Raji (cell line): Measurements from ENCODE around the gene CLCN4.

Experiments used
- POLR2A ChIP-seq: IDR thresholded peaks from 2 replicates; pipeline ENCODE4 v1.6.1; 2011; ENCODE audit warnings: low read depth, low read length, control low read depth; ENCODE audit not compliant: insufficient read depth

The CLCN4 gene

DNA sequence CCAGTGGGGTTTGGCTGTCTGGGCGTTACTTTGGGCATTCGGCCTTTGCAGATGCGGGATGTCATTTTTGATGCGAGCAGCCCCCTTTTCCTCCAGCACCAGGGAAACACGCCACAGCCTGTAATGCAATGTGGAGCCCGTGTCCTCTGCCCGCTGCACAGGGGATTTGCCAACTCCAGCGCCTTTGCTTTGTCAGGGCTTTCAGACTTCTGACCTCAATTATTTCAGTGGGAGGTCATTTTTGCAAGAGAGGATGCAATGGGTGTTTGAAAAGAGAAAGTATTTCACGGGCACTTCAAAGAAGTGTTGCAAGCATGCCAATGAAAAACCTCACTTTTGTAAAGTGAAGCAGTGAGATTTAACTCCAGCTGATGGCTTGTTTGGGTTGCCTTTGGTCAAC is 11.5 kb downstream of the CLCN4 start:
- TF ChIP-seq POLR2A, result no peak

DNA sequence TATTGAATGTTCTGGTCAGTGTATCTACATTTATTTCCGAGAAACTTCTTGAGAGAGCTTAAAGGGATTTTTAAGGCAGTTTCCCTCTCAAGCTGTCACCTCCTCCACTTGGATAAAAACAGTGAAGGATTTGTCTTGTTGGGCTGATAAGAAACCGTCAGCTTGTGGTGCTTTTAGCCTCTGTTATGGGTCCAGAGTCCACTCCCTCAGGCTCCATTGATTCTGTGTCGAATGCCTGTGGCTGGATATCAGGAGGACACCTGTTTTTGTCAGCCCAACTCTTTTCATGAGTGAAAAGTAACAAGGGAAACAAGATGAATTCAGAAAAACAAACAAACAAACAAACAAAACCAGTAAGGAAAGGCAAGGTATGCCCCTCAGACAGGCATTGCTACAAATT is 12.4 kb downstream of the CLCN4 start:
- no peak for TF ChIP-seq POLR2A

DNA sequence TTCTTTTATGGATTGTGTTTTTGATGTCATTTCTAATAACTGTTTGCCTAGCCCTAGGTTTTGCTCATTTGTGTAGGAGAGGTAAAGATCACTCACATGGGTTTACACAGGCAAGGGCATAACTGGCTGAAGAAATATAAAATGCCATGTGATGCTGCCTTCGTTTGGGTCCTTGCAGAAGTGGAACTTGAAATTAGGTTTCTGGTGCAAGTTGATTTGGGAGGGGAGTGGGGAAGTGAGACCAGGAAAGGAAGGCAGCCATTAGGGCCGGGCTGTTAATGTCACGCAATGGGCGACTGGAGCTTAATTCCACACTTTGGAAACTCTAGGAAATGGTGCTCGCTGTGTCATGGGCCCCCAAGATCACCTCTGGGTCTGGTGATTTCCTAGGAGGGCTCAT is 14.5 kb downstream of the CLCN4 start:
- TF ChIP-seq POLR2A, result no peak

DNA sequence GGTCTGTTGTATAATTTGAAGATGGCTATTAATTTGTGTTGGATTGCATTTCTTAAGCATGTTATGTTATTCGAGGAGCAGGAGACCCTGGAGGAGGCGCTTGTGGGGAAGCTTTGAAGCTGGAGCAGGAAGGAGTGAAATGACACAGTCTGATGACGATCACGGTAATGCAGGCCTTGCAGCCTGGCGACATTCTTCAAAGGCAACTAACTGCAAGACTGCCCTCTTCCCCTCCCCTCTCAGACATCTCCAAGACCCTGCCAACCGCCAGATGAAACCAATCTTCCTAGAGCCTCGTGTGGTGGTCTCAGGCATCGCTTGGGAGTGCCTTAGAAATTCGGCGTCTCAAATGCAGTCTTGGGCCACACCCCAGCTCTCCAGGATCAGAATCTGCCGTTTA is 16.1 kb downstream of the CLCN4 start:
- no peak for TF ChIP-seq POLR2A

DNA sequence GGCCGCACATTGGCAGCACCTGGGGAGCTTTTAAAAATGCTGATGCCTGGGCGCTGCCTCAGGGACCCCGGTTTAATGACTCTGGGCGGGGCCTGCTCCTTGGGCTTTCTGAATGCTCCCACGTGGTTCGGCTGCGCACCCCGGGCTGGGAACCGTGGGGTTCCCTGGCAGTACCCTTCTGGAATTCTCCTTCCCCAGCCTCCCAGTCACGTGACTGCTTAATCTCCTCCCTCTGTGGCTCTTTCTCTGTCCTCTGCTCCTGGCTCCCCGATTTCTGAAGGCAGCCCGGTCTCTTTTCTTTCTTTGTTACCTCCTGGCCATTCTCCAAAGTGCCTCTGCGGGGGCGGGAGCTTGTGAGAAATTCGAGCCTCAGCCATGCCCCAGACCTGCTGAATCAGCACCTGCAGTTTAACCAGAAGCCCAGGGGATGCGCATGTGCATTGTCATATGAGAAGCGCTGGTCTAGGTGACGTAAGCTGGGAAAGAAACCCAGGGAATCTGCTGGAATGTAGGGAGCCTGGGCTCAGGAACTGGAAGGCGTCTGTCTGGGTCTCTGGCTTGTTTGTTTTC is 16.6 kb downstream of the CLCN4 start:
- TF ChIP-seq POLR2A, result no peak

DNA sequence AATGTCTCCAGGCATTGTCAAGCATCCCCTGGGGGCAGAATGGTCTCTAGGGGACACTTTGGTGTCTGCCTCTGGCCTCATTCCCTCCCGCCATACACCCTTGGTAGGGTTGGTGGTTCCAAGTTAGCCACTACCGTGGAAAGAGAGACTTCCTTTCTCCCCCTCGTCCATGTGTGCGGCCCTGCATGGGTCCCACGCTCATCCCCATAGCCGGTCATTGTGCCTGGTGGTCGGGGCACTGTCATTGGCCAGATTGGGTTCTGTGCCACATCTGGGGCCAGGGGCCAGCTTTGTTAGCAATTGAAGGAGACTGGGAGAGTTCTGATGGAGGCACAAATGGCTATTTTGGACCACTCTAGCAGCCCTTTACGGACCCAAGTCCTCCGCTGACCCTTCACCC is 17.3 kb downstream of the CLCN4 start:
- no peak for TF ChIP-seq POLR2A

DNA sequence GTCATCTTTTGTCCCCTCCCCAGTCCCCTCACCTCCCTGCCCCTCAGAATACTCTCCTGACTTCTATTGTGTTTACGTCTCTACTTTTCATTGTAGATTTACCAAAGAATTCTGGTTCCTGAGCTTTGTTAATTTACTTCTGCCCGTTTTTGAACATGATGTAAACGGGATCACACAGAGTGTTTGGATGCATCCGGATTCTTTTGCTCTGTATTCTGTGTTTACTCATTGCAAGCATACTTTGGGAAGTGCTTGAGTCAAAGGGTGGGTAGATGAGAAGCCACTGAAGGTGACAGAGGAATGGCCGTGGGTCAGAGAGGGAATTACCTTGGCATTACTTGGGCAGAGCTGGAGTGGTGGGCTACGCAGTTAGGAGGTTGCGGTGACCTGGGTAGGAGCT is 18.0 kb downstream of the CLCN4 start:
- no peak for TF ChIP-seq POLR2A

GRCh38 chrX:10175319-10175871 is 18.6 kb downstream of the CLCN4 start:
- no peak for TF ChIP-seq POLR2A

GRCh38 chrX:10176121-10177003 is 19.6 kb downstream of the CLCN4 start:
- no peak for TF ChIP-seq POLR2A

- TF ChIP-seq POLR2A, result no peak
Observed at GRCh38 chrX:10177004-10177396, 20.2 kb downstream of the CLCN4 start.

GRCh38 chrX:10177601-10178000 is 20.8 kb downstream of the CLCN4 start:
- TF ChIP-seq POLR2A, result no peak

GRCh38 chrX:10178866-10179463 is 22.2 kb downstream of the CLCN4 start:
- TF ChIP-seq POLR2A, result no peak

GRCh38 chrX:10183760-10184159 is 27.0 kb downstream of the CLCN4 start:
- TF ChIP-seq POLR2A, result no peak

GRCh38 chrX:10184411-10184810 is 27.6 kb downstream of the CLCN4 start:
- TF ChIP-seq POLR2A, result no peak

DNA sequence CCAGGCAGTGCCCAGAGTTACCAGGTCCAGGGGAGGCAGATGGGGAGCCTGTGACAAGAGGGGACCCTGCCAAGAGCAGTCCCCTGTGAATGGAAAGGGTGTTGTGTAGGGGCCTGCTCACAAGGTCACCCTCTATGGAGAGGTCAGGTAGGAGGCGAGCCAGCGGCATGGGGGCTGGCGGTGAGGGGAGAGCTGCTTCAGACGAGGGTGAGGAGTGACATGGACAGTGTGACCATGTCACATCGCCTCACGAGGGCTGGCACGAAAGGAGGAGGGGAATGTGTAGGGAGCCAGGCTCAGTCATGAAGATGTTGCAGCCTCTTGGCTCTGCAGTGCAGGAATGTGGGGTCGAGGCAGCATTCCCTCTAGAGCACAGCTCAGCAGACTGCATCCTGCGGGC is 29.6 kb downstream of the CLCN4 start:
- TF ChIP-seq POLR2A, result no peak

DNA sequence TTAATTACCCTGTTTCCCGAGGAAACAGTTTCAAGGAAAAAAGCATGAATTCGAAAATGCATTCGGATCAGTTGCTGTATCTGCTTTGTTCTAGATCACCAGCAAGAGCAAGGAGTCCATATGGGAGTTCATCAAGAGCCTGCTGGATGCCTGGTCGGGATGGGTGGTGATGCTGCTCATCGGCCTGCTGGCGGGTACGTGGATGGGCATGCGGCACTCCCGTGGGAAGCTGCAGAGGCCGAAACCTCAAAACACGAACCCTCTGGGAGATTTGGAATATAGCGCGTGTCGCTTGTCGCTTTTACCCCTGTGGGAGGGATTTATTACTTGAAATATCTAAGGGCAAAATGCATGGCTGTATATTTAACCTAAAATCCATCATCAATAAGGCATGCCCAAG is 30.6 kb downstream of the CLCN4 start:
- TF ChIP-seq POLR2A, result no peak
